Coronary artery (tissue), 2 donors: Measurements from ENCODE around the gene LRP10.
"Not testable (repeated sequence)": the region's sequence is repeated elsewhere in the genome, so short reads cannot be mapped to it uniquely, and the experiment has no call there.

Source experiments
- DNase-seq: peaks from one replicate; pipeline ENCODE4 v3.0.0-alpha.2; 2017; ENCODE audit warnings: low spot score
- H3K27ac ChIP-seq, 2 donors: fragments of 200-600 bp; sonication (generic); one replicate each; pipeline ENCODE4 v1.5.1; 2016 to 2019
- H3K4me3 ChIP-seq: fragments of 200-600 bp; sonication (generic); 2 replicates; pipeline ENCODE4 v1.5.1; 2016; ENCODE audit warnings: mild to moderate bottlenecking, moderate library complexity
- TF ChIP-seq, protein P1 (sequence below): fragments of 200-600 bp; sonication (generic); IDR thresholded peaks from one replicate; pipeline ENCODE4 v1.5.1; 2019; ENCODE audit warnings: antibody characterized with exemption

Gene LRP10

DNA sequence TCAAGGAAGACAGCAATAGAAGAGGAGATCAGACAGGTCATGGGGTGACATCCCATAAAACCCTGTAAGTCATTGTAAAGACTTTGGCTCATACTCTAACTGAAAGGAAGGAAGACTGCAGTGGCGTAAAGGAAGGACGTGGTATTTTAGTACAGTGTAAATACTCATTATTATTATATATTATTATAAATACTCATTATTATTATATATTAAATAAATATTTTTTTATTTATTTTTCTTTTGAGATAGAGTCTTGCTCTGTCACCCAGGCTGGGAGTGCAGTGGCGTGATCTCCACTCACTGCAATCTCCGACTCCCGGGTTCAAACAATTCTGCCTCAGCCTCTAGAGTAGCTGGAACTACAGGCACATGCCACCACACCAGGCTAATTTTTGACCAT lies 15.1 kb upstream of the LRP10 start:
- DNase-seq, result no peak
- no peak overlapping the region for H3K27ac ChIP-seq
- TF ChIP-seq, protein P1, sequence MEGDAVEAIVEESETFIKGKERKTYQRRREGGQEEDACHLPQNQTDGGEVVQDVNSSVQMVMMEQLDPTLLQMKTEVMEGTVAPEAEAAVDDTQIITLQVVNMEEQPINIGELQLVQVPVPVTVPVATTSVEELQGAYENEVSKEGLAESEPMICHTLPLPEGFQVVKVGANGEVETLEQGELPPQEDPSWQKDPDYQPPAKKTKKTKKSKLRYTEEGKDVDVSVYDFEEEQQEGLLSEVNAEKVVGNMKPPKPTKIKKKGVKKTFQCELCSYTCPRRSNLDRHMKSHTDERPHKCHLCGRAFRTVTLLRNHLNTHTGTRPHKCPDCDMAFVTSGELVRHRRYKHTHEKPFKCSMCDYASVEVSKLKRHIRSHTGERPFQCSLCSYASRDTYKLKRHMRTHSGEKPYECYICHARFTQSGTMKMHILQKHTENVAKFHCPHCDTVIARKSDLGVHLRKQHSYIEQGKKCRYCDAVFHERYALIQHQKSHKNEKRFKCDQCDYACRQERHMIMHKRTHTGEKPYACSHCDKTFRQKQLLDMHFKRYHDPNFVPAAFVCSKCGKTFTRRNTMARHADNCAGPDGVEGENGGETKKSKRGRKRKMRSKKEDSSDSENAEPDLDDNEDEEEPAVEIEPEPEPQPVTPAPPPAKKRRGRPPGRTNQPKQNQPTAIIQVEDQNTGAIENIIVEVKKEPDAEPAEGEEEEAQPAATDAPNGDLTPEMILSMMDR, result no peak
- no peak overlapping the region for H3K4me3 ChIP-seq

DNA sequence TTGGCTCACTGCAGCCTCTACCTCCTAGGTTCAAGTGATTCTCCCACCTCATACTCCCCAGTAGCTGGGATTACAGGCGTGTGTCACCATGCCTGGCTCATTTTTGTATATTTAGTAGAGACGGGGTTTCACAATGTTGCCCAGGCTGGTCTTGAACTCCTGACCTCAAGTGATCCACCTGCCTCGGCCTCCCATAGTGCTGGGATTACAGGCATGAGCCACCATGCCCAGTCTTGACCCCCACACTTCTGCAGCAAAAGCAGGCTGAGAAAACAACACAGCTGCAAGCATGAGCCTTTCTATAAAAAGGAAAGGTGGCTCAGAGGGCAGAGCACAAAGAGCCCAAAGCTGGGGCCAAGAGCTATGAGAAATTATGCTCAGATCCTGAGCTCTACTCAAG lies 11.2 kb upstream of the LRP10 start:
- not testable (repeated sequence) for H3K4me3 ChIP-seq, H3K27ac ChIP-seq, DNase-seq

DNA sequence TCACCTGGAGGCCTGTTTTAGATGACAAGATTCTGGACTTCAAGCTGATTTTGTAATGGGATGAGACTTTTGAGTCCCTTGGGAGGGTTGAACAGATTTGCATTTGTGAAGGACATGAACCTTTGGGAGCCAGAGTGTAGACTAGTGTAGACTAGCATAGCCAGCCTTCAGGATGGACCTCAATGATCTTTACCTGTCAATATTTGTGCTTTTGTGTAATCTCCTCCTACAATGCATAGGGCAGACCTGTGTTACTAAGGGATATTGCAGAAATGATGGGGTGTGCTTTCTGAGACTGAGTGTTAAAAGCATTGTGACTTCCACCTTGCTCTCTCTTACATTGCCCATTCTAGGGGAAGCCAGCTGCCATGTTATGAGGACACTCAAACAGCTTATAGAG lies 9.9 kb upstream of the LRP10 start:
- TF ChIP-seq, protein P1, result no peak
- Histone ChIP-seq H3K27ac (no peak overlapping the region), H3K4me3 (no peak overlapping the region)
- no peak for DNase-seq

DNA sequence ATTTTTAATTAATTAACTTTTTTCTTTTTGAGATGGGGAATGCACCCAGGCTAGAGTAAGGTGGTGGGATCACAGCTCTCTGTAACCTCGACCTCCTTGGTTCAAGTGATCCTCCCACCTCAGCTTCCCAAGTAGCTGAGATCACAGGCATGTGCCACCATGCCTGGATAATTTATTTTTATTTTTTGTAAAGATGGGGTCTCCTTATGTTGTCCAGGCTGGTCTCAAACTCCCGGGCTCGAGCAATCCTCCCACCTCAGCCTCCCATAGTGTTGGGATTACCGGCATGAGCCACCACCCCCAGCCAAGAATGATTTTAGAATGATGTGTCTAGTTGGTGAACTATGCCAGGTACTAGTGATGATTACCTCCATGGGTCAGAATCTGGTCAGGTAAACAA lies 6.6 kb upstream of the LRP10 start:
- no peak overlapping the region for H3K27ac ChIP-seq
- TF ChIP-seq, protein P1, result no peak
- H3K4me3 ChIP-seq, result no peak overlapping the region
- no peak for DNase-seq

DNA sequence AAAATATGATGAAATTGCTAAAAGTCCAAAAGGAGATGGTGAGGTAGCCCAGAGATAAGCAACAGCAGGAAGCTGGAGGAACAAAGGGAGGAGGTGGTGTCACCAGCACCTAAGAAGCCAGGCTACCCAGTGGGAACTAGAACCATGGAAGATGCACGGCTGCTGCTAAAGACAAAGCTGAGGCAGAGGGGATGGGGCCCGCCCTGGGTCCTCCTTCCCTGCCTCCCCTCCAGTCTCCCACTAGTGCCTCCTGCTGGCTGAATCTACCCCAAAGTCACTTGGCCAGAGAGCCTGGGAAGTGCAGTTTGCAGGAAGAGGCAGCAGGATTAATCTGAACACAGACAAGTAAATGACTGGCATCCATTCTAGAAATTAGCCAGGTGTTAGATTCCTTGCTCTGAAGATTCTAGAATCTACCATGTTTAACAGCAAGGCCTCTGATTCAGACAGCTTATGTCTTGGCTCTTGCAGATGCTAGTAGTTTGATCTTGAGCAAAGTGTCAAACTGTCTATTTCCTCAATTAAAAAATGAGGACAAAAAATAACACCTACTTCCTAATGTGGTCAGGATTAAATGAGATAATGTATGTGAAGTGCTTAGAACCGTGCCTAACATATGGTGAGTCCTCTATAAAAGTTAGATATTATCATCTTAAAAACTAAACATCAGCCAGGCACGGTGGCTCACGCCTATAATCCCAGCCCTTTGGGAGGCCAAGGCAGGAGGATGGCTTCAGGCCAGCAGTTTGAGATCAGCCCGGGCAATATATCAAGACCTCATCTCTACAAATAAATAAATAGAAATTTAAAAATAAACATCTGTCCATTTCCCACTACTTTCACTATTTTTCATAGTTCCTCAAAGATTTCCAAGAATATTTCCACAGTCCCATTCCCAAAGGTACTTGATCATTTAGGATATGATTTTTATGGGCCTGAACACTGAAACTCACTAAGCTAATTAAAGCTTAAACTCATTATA lies 5.8 kb upstream of the LRP10 start:
- Histone ChIP-seq H3K27ac (no peak overlapping the region), H3K4me3 (no peak overlapping the region)
- TF ChIP-seq, protein P1, result no peak
- no peak for DNase-seq

DNA sequence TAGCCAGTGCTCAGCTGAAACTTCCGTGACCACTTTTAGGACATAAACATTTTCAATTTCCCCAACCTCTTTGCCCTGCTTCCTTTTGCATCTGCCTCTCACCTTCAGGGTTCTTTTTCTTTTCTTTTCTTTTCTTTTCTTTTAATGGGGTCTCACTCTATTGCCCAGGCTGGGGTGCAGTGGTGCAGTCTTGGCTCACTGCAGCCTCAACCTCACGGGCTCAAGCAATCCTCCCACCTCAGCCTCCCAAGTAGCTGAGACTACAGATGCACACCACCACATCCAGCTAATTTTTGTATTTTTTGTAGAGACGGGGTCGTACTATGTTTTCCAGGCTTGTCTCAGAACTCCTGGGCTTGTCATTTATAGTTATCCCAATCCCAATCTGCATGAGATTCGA lies 4.7 kb upstream of the LRP10 start:
- no peak for DNase-seq
- Histone ChIP-seq H3K27ac (no peak overlapping the region), H3K4me3 (no peak overlapping the region)
- TF ChIP-seq, protein P1, result no peak

DNA sequence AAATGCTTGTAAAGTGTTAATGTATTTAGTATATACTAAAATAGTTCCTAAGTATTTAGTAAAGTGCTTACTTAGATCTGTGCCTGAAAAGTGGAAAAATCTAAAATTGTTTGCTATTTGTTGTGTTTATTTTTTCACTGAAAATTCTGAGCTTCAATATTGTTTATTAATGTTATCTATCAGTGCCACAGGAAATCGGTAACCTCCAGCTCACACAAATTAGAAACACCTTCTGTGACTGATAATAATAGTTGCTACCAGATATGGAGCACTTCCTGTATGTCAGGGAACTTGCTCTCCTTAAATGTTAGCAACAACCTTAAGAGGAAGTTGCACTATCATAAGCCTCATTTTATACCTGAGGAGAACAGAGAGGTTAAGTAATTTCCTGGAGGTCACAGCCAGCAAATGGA lies 723 bp upstream of the LRP10 start:
- TF ChIP-seq, protein P1, result no peak
- Histone ChIP-seq H3K4me3 (peak overlapping the region; percentile 82), H3K27ac (peak overlapping the region; percentile 95 to 99)
- no peak for DNase-seq
